ENCODE data around the gene CLDN5. TPM values are rescaled to one million over a fixed set of nuclear protein-coding genes. Genes with fewer than 3 reads are reported as not detected.

CLDN5 gene
- total RNA-seq, 1 donor from 2014 or later, result 151 TPM

DNA sequence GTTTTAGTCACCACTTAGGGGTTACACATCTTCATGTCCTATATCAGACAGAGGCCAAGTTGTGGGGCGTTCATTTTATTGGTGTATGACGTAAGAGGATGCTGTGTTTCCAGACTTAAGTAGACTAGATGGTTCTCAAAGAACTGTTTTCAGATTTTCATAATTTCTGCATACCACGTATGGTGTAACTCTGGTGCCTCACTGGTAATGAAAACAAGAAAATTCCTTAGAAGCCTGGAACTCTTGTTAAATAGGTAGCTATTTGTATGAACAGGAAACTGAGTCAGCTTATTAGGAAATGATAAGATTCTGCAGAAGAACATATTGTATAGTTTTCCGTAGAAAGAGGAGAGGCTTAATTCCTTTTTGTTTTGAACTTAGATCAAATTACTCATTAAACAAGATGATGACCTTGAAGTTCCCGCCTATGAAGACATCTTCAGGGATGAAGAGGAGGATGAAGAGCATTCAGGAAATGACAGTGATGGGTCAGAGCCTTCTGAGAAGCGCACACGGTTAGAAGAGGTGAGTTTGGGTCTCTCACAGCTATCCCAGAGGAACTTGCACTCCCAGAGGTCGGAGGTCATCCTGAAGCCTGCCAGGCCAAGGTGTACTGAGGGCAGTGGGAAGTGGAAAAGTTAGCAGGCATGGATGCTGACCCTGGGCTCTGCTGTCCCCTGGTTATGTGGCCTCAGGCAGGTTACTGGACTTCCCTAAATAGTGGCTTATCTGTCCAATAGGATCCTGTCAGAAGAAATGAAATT, 40.5 kb downstream of the CLDN5 start:
- DNase-seq (ENCODE audit: low spot score), result no peak

DNA sequence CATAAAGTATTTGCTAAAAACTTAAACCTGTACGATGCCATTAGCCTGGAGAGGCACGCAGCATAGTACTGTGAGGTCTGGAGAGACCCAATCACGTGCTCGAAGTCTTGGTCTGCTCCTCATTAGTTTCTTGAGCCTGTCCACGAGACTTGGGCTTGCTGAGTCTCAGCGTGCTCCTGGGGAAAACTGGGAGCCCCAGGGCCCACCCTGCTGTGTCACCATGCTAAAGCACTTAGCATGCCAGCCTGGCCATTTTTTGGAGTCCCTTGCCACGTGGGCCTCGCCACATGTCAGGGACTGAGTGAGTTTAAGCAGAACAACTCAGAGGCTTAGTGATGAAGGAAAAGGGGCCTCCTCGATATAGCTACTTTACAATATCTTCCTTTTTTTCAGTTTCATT, 41.9 kb downstream of the CLDN5 start:
- DNase-seq (ENCODE audit: low spot score), result no peak

DNA sequence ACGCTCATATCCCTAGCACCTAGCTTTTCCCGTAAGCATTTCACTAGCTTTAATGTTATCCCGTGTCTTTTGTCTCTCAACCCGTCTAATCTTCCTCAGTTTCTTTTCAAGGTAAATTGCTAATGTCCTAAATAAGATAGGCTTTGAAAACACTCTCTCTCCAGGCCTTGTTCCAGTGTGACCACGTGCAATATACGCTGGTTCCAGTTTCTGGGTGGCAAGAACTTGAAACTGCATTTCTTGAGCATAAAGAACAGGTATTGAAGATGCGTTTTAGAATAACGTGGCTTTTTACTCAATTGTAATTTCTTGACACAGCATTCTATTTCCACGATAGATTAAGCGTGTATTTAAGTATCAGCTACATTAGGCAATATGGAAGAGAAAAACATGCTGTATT, 43.4 kb downstream of the CLDN5 start:
- no peak for DNase-seq (ENCODE audit: low spot score)

DNA sequence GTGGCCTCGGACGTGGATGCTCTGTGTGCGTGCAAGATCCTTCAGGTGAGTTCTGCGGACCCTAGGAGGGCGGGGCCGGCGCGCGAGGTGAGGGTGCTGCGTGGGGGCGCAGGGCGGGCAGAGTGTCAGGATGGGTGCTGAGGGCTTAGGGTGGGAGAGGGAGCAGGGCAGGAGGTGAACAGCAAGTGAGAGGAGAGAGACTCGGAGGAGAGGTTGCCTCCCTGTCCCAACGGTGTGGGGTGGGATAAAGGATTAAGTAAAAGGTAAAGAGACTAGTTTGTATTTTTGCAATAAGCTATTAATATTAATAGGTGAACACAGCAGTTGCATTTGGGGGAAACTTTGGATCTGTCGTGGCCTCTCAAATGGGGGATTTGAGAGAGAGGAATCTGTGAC, 44.0 kb downstream of the CLDN5 start:
- DNase-seq (ENCODE audit: low spot score), result no peak

DNA sequence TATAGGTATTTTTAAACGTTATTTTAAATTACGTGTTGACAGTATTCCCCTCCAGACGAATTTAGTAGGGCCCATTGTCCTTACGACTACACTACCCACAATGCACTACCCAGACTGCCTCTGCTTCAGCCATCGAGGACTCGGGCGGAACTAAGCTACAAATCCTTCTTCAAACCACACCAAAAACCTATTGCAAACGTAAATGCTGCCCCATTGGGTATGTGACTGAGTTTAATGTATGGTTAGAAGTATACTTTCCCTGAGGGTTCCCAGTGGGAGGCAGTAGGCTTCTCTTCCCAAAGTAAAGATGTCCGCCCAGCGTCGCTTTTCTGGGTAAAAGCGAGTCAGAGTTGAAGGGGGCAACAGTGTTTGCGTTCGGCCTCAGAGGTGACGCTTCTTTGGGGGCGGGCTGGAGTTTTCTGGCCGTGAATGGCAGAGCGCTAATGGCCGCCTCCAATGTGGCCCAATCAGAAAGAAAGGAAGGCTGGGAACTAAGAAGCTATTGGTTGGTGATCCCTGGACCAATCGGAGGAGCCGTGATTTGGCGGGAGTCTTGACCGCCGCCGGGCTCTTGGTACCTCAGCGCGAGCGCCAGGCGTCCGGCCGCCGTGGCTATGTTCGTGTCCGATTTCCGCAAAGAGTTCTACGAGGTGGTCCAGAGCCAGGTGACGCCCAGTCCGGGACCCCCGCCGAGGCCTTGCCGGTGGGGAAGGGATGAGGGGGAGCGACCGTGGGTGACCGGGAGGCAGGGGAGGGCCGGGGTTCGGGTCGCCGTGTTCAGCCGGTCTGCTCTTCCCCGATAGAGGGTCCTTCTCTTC, 44.6 kb downstream of the CLDN5 start, which contains the start of gene CDC45:
CDC45 (plus strand) TSS at position 566 of the 818 bp plus-strand sequence; CDS start at position 615, 49 bp downstream.
- DNase-seq (ENCODE audit: low spot score), result peak; percentile 95

DNA sequence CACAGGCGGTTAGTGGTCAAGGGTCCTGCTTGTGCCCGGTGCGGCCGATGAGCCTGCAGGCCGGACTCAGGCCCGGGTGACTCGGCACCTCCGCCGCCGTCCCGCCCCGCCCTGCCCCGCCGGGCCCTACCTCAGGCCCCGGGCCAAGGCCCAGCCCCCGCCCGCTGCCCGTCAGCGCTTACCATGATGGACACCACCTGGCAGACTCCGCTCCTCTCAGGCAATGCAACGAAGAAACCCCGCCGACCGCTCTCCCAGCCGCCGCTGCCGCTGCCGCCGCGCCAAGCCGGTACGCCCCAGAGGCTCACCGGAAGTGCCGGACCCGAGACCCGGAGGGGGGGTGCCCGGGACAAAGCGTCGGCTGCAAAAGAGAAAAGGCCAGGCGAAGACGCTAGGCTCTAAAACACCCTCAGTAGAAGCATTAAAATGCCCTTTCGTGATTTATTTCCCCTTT, 45.3 kb downstream of the CLDN5 start, which contains the start of gene UFD1:
UFD1 (minus strand) TSS at position 293 of the 454 bp plus-strand sequence; CDS start at position 185, 108 bp downstream.
- DNase-seq (ENCODE audit: low spot score), result peak; percentile 94

DNA sequence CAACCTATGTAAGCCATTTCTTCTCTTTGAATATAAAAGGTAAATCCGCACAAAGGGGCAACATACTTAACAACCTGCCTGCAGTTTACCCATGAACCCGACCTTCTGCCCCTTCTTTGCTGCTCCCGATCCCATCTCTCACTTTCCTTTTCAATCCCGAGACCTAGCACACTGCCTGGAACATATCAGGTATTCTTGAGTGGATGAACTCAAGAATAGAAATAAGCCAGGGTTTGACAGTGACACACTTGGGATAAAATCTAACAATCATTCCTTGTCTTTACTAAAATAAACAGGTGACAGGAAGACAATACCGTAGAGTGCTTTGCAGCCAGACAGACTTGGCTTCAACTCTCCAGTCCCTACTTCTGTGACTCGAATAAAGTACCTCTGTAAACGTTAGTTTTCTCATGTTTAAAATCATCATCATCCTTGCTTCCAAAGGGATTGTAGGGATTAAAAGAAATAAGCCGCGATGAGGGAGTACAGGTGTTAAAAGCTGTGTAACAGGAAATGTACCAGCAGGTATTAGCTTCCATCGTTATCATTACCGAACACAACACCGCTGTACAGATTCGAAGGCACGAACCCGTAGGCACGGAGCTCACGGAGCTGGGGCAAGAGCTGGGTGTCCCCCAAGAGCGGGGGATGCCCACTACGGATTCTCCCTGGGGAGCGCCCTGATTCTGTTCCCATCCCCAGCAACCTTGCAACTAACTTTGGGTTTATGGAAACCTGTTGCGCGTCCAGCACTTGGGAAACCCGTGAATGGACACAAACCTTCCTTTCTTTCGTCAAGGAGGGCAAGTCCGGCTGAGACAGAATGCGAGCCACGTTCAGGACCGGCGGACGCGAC, 45.9 kb downstream of the CLDN5 start:
- DNase-seq (ENCODE audit: low spot score), result no peak

DNA sequence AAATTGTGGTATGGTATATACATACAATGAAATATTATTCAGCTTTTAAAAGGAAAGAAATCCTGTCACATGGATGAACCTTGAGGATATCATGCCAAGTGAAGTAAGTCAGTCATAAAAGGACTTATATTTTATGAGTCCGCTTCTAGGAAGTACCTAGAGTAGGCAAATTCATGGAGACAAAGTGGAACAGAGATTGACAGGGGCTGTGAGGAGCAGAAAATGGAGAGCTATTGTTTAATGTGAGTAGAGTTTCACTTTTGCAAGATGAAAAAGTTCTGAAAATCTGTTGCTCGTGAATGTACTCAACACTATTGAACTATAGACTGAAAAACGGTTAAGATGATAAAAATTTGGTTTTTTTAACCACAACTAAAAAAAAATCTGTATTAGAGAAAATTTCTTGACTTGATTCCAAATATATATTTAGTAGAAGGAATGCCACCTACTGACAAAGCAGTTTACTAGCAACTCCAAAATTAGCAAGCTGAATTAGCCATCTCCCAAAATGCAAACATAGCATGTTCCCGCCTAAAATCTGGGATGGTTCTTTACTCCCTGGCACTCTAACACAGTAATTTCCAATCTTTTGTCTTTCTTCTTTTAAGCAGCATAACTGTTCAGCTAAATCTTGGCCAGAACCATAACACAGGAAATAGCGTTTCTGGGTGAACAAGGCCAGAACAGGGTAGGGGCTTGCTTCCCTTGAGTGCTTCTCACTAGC, 46.7 kb downstream of the CLDN5 start:
- no peak for DNase-seq (ENCODE audit: low spot score)

DNA sequence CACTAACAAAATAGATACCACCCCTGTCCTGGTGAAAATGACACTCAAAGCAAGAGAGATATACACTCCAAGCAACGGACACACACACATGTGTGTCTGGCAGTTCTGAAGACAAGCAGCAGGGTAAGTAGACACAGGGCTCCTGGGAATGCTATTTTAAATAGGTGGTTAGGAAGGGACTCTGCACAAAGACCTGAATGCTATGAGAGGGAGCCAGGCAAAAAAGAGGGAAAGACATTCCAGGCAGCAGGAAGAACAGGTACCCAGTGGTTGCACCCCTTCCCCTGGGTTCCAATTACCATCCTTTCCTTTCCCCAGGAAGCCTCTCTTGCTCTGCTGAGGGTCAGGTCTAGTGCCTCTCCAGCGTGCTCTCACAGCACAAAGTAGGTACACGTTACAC, 48.2 kb downstream of the CLDN5 start:
- no peak for DNase-seq (ENCODE audit: low spot score)

DNA sequence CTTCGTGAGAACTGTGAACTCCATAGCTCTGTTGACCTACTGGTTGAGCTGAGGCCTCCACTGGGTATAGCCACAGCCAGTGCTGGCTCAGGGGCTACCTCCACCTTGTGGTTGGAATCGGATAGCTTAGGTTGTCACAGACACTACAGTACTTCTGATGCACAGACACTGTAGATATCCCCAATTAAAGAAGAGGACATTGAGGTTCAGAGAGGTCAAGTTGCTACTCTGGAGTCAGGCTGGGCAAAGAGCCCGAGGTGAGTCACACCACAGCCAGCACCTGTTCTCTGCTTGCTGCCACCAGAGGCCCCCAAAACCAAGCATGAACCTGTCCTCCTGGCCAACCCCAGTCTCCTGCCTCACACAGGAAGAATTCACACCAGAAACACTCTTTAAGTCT, 50.6 kb downstream of the CLDN5 start:
- no peak for DNase-seq (ENCODE audit: low spot score)

Other genes with a start within 250 kb of the CLDN5 start
- 10.9 TPM for gene CLTCL1, start 232.7 kb downstream of the CLDN5 start, total RNA-seq
- 29.2 TPM for gene HIRA, start 92.7 kb downstream of the CLDN5 start, total RNA-seq
- 25.8 TPM for gene MRPL40, start 91.9 kb downstream of the CLDN5 start, total RNA-seq
- gene C22orf39, start 76.7 kb downstream of the CLDN5 start, total RNA-seq, result 26.3 TPM
- gene UFD1, start 45.2 kb downstream of the CLDN5 start, total RNA-seq, result 55.4 TPM
- not detected for gene CDC45, start 44.5 kb downstream of the CLDN5 start, total RNA-seq
- 7.0 TPM for gene SEPTIN5, start 190.1 kb upstream of the CLDN5 start, total RNA-seq
- 1.8 TPM for gene GP1BB, start 199.1 kb upstream of the CLDN5 start, total RNA-seq
- 3.0 TPM for gene TBX1, start 236.4 kb upstream of the CLDN5 start, total RNA-seq

Data from mesenteric fat pad (tissue), 1 donor.